Nephron (organoid): ENCODE measurements around the gene RIC1.
"Not testable (repeated sequence)": the region's sequence is repeated elsewhere in the genome, so short reads cannot be mapped to it uniquely, and the experiment has no call there.

ENCODE experiments used
- H3K27ac Mint-ChIP-seq, 3 experiments: 2 replicates each; pipeline ENCODE4 v1.8.0; 2020; ENCODE audit warnings: mixed read lengths in 3 of 3, mild to moderate bottlenecking in 2 of 3, moderate library complexity in 1 of 3
- H3K27me3 Mint-ChIP-seq: 2 replicates; pipeline ENCODE4 v1.8.0; 2021; ENCODE audit warnings: low read depth, mild to moderate bottlenecking, moderate library complexity, mixed read lengths
- H3K36me3 Mint-ChIP-seq: 2 replicates; pipeline ENCODE4 v1.8.0; 2020; ENCODE audit warnings: low read depth, mixed read lengths
- H3K4me1 Mint-ChIP-seq: 2 replicates; pipeline ENCODE4 v1.8.0; 2020; ENCODE audit warnings: mixed read lengths
- H3K4me3 Mint-ChIP-seq, 3 experiments: 2 replicates each; pipeline ENCODE4 v1.8.0; 2020; ENCODE audit warnings: mild to moderate bottlenecking in 3 of 3, mixed read lengths in 3 of 3, moderate library complexity in 2 of 3
- H3K9me3 Mint-ChIP-seq: 2 replicates; pipeline ENCODE4 v1.8.0; 2020; ENCODE audit warnings: mixed read lengths
- TF ChIP-seq, protein P1 (sequence below), 3 experiments: fragments of 200-600 bp; sonication (generic); IDR thresholded peaks; one replicate each; pipeline ENCODE4 v1.5.0; 2021; ENCODE audit warnings: antibody characterized with exemption in 3 of 3; ENCODE audit not compliant: unreplicated experiment in 3 of 3

Gene RIC1

DNA sequence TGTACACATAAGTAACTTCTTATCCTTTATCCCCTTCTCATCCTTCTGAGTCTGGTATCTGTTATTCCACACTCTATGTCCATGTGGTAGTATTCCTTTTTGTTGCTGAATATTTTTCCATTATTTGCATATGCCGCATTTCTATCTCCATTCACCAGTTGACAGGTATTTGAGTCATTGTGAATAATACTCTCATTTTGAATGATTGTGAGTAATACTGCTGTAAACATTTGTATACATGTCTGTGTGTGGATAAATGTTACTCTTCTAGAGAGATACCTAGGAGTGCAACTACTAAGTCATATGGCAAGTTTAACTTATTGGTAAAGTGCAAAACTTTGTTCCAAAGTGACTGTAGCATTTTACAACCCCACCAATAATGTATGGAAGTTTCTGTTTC is 15.6 kb downstream of the RIC1 start:
- Mint-ChIP-seq H3K4me1 (no peaks in the 10 kb centered on the region), H3K27ac (no peak overlapping the region), H3K27me3 (no peaks in the 10 kb centered on the region), H3K9me3 (peaks cover 55% of the 10 kb centered on the region), H3K4me3 (no peak overlapping the region), H3K36me3 (peaks cover 62% of the 10 kb centered on the region)
- TF ChIP-seq, protein P1, sequence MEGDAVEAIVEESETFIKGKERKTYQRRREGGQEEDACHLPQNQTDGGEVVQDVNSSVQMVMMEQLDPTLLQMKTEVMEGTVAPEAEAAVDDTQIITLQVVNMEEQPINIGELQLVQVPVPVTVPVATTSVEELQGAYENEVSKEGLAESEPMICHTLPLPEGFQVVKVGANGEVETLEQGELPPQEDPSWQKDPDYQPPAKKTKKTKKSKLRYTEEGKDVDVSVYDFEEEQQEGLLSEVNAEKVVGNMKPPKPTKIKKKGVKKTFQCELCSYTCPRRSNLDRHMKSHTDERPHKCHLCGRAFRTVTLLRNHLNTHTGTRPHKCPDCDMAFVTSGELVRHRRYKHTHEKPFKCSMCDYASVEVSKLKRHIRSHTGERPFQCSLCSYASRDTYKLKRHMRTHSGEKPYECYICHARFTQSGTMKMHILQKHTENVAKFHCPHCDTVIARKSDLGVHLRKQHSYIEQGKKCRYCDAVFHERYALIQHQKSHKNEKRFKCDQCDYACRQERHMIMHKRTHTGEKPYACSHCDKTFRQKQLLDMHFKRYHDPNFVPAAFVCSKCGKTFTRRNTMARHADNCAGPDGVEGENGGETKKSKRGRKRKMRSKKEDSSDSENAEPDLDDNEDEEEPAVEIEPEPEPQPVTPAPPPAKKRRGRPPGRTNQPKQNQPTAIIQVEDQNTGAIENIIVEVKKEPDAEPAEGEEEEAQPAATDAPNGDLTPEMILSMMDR (IDR thresholded peaks at IDR 0.05; ENCODE audit: unreplicated experiment in 3 of 3), result no peak

DNA sequence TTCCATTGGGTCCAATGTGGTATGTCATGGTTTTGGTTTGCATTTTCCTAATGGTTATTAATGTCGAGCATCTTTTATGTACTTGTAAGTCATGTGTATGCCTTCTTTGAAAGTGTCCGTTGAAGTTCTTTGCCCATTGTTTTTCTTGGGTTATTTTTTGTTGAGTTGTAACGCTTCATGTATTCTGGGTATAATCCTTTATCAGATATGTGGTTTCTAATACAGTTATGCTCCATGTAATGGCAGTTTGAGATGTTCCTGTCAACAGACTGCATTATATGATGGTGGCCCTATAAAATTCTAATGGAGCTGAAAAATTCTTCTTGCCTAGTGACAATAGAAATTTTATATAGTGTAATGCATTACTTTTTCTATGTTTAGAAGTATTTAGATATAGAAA is 17.2 kb downstream of the RIC1 start:
- peaks cover 63% of the 10 kb centered on the region for H3K36me3 Mint-ChIP-seq
- no peaks in the 10 kb centered on the region for H3K27me3 Mint-ChIP-seq
- H3K27ac Mint-ChIP-seq, result no peak overlapping the region
- H3K9me3 Mint-ChIP-seq, result peaks cover 56% of the 10 kb centered on the region
- H3K4me3 Mint-ChIP-seq, result no peak overlapping the region
- H3K4me1 Mint-ChIP-seq, result no peaks in the 10 kb centered on the region
- TF ChIP-seq, protein P1 (IDR thresholded peaks at IDR 0.05; ENCODE audit: unreplicated experiment in 3 of 3), result no peak

GRCh38 chr9:5650356-5651105 is 21.6 kb downstream of the RIC1 start:
- Mint-ChIP-seq H3K27me3 (no peaks in the 10 kb centered on the region), H3K27ac (no peak overlapping the region), H3K4me1 (no peaks in the 10 kb centered on the region), H3K4me3 (no peak overlapping the region), H3K9me3 (peaks cover 76% of the 10 kb centered on the region), H3K36me3 (peaks cover 75% of the 10 kb centered on the region)
- TF ChIP-seq, protein P1 (IDR thresholded peaks at IDR 0.05; ENCODE audit: unreplicated experiment in 3 of 3), result no peak

DNA sequence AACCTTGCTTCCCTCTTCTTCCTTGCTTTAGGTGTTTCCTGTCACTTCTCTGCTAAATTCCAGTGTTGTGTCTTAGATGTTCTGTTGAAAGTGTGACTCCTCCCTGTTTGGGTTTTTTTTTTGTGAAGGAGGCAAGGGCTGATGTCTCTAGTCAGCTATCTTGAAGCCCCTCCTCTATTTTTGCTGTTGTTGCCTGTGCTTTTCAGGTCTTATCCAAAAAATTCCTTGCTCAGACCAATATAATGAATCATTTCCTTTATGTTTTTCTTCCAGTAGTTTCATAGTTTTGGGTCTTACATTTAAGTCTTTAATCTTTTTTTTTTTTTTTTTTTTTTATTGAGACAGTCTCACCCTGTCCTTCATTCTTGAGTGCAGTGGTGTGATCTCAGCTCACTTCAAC is 22.3 kb downstream of the RIC1 start:
- no peaks in the 10 kb centered on the region for H3K4me1 Mint-ChIP-seq
- no peaks in the 10 kb centered on the region for H3K27me3 Mint-ChIP-seq
- peaks cover 75% of the 10 kb centered on the region for H3K9me3 Mint-ChIP-seq
- H3K36me3 Mint-ChIP-seq, result peaks cover 75% of the 10 kb centered on the region
- no peak overlapping the region for H3K27ac Mint-ChIP-seq
- TF ChIP-seq, protein P1 (IDR thresholded peaks at IDR 0.05; ENCODE audit: unreplicated experiment in 3 of 3), result no peak
- no peak overlapping the region for H3K4me3 Mint-ChIP-seq

GRCh38 chr9:5652821-5653220 is 23.9 kb downstream of the RIC1 start:
- Mint-ChIP-seq H3K4me1 (no peaks in the 10 kb centered on the region), H3K36me3 (peaks cover 71% of the 10 kb centered on the region), H3K4me3 (no peak overlapping the region), H3K27ac (no peak overlapping the region), H3K9me3 (peaks cover 62% of the 10 kb centered on the region), H3K27me3 (no peaks in the 10 kb centered on the region)
- TF ChIP-seq, protein P1 (IDR thresholded peaks at IDR 0.05; ENCODE audit: unreplicated experiment in 3 of 3), result no peak

- H3K4me1 Mint-ChIP-seq, H3K4me3 Mint-ChIP-seq, H3K27ac Mint-ChIP-seq: not testable (repeated sequence)
Measured at GRCh38 chr9:5662804-5663203, 33.9 kb downstream of the RIC1 start.

More at GRCh38 chr9:5662804-5663203, 33.9 kb downstream of the RIC1 start:
- not testable (repeated sequence) for H3K27me3 Mint-ChIP-seq
- Mint-ChIP-seq H3K9me3 (peaks cover 66% of the 10 kb centered on the region), H3K36me3 (peaks cover 94% of the 10 kb centered on the region)
